GM10248 (cell line): Measurements from ENCODE around the gene EEF1A1.
"Not testable (repeated sequence)": the region's sequence is repeated elsewhere in the genome, so short reads cannot be mapped to it uniquely, and the experiment has no call there.

Experiments
- CTCF ChIA-PET: fragments of 300-600 bp; sonication (Branson Sonifier 250); formaldehyde crosslinking; extraction: SDS; loops from one replicate; lab custom pipeline; 2021; ENCODE audit warnings: antibody characterized with exemption; lab: Yijun Ruan, JAX
- POLR2A ChIA-PET: fragments of 350-650 bp; sonication (Branson Sonifier 250); formaldehyde crosslinking; extraction: SDS; loops from one replicate; lab custom pipeline; 2020; ENCODE audit warnings: antibody characterized with exemption; lab: Yijun Ruan, JAX
- DNase-seq: peaks from one replicate; pipeline ENCODE4 v3.0.0; 2012; ENCODE audit errors: extremely low spot score
- TF ChIP-seq, protein P1 (sequence below): IDR thresholded peaks from 2 replicates; pipeline ENCODE4 v1.5.1; 2012; ENCODE audit warnings: mild to moderate bottlenecking, low read depth; ENCODE audit errors: extremely low read depth, missing control alignments, control extremely low read depth

The EEF1A1 gene

GRCh38 chr6:73548458-73549446 is 27.9 kb upstream of the EEF1A1 start:
- TF ChIP-seq, protein P1, sequence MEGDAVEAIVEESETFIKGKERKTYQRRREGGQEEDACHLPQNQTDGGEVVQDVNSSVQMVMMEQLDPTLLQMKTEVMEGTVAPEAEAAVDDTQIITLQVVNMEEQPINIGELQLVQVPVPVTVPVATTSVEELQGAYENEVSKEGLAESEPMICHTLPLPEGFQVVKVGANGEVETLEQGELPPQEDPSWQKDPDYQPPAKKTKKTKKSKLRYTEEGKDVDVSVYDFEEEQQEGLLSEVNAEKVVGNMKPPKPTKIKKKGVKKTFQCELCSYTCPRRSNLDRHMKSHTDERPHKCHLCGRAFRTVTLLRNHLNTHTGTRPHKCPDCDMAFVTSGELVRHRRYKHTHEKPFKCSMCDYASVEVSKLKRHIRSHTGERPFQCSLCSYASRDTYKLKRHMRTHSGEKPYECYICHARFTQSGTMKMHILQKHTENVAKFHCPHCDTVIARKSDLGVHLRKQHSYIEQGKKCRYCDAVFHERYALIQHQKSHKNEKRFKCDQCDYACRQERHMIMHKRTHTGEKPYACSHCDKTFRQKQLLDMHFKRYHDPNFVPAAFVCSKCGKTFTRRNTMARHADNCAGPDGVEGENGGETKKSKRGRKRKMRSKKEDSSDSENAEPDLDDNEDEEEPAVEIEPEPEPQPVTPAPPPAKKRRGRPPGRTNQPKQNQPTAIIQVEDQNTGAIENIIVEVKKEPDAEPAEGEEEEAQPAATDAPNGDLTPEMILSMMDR = no peak
- POLR2A ChIA-PET = interaction anchor here (0.6 kb wide), 1 partner anchor 34 kb away, joined by 6 read pairs; no protein-coding TSS in a partner anchor
- CTCF ChIA-PET = interaction anchor here (1.0 to 3.0 kb wide), 9 partner anchors 9 to 63 kb away, joined by 3 to 16 read pairs (median 4); no protein-coding TSS in a partner anchor
- DNase-seq = no peak

- TF ChIP-seq, protein P1 = no peak
- CTCF ChIA-PET = interaction anchor here (1.5 kb wide), 1 partner anchor 19 kb away, joined by 3 read pairs; no protein-coding TSS in a partner anchor
- POLR2A ChIA-PET = no interaction called here
- no peak for DNase-seq
These were observed 26.2 kb upstream of the EEF1A1 start for GRCh38 chr6:73547036-73547435.

GRCh38 chr6:73542891-73543290 is 22.1 kb upstream of the EEF1A1 start:
- DNase-seq = no peak
- CTCF ChIA-PET = interaction anchor here (0.9 to 2.5 kb wide), 10 partner anchors 9 to 68 kb away, joined by 3 to 13 read pairs (median 4); no protein-coding TSS in a partner anchor

DNA sequence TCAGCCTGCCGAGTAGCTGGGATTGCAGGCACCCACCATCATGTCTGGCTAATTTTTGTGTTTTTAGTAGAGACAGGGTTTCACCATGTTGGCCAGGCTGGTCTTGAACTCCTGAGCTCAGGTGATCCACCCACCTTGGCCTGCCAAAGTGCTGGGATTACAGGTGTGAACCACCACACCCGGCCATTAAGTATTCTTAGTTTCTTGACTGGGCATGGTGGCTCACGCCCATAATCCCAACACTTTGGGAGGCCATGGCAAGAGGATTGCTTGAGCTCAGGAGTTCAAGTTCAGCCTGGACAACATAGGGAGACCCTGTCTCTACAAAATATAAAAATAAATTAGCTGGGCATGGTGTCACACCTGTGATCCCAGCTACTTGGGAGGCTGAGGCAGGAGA is 21.6 kb upstream of the EEF1A1 start:
- POLR2A ChIA-PET = interaction anchor here (0.6 kb wide), 1 partner anchor 575 kb away, joined by 3 read pairs; no protein-coding TSS in a partner anchor
- CTCF ChIA-PET = interaction anchor here (0.9 to 2.5 kb wide), 10 partner anchors 8 to 68 kb away, joined by 3 to 13 read pairs (median 4); no protein-coding TSS in a partner anchor
- DNase-seq = not testable (repeated sequence)

More at GRCh38 chr6:73542891-73543290, 22.1 kb upstream of the EEF1A1 start:
- TF ChIP-seq, protein P1 = no peak
- POLR2A ChIA-PET = interaction anchor here (0.6 kb wide), 1 partner anchor 574 kb away, joined by 3 read pairs; no protein-coding TSS in a partner anchor

DNA sequence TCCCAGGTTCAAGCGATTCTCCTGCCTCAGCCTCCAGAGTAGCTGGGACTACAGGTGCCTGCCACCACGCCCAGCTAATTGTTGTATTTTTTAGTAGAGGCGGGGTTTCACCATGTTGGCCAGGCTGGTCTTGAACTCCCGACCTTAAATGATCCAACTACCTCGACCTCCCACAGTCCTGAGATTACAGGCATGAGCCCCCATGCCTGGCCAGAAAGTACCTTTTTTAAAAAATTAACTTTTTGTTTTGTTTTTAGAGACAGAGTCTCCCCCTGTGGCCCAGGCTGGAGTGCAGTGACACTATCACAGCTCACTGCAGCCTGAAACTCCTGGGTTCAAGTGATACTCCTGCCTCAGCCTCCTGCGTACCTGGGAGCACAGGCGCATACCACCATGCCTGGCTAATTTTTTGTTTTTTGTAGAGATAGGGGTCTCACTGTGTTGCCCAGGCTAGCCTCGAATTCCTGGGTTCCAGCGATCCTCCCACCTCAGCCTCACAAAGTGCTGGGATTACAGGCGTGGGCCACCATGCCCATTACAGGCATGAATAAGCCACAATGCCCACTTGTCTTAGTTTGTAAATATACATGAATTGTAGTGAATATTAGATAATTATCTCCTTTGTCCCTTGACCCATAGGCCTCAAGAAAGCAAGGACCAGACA is 17.4 kb upstream of the EEF1A1 start:
- TF ChIP-seq, protein P1 = no peak
- CTCF ChIA-PET = interaction anchor here (1.0 to 1.5 kb wide), 2 partner anchors 12 to 36 kb away, joined by 4 read pairs; no protein-coding TSS in a partner anchor
- DNase-seq = no peak
- POLR2A ChIA-PET = interaction anchor here (0.9 kb wide), 1 partner anchor 25 kb away, joined by 4 read pairs; no protein-coding TSS in a partner anchor

- DNase-seq = no peak
- CTCF ChIA-PET = interaction anchor here (0.7 to 1.5 kb wide), 3 partner anchors 12 to 57 kb away, joined by 3 to 4 read pairs (median 4); no protein-coding TSS in a partner anchor
- TF ChIP-seq, protein P1 = no peak
- POLR2A ChIA-PET = interaction anchor here (0.9 kb wide), 1 partner anchor 24 kb away, joined by 4 read pairs; no protein-coding TSS in a partner anchor
These were observed 16.8 kb upstream of the EEF1A1 start for GRCh38 chr6:73537677-73538076.
